HEK293 (cell line): Measurements from ENCODE around the gene SLC9A9.

Experiments used
- ZBTB1 ChIP-seq: fragments of 450-650 bp; formaldehyde crosslinking; IDR thresholded peaks from 2 replicates; pipeline ENCODE4 v1.5.1; 2016; ENCODE audit warnings: missing biosample characterization, missing genetic modification characterization
- ZNF132 ChIP-seq: fragments of 450-650 bp; formaldehyde crosslinking; IDR thresholded peaks from 2 replicates; pipeline ENCODE4 v1.5.1; 2017; ENCODE audit warnings: missing biosample characterization, missing genetic modification characterization, borderline replicate concordance
- ZNF76 ChIP-seq: fragments of 450-650 bp; formaldehyde crosslinking; IDR thresholded peaks from 2 replicates; pipeline ENCODE4; 2016; ENCODE audit warnings: low read depth, missing biosample characterization, missing genetic modification characterization, borderline replicate concordance
- ZSCAN16 ChIP-seq: fragments of 450-650 bp; formaldehyde crosslinking; IDR thresholded peaks from 2 replicates; pipeline ENCODE4 v1.5.1; 2016; ENCODE audit warnings: missing biosample characterization, missing genetic modification characterization
- TF ChIP-seq, protein P1 (sequence below): fragments of 450-650 bp; formaldehyde crosslinking; IDR thresholded peaks from 2 replicates; pipeline ENCODE4 v1.5.1; 2016; ENCODE audit warnings: missing biosample characterization, missing genetic modification characterization

DNA sequence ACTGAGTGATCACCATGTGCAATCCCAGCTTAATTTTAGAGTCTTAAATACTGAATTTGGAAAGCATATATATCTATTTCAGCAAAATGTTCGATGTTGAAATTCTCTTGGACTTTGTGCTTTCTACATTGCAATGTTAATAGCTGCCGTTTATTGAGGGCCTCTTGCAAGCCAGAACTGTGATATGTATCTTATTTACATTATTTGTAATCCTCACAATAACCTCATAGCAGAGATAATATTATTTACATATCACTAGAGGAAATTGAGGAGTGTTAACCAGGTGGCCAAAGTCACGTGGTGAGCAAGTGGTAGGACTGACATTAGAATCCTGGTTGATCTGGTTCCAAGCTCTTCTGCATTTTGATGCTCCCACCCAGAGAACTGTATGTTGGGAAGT is 254.1 kb downstream of the SLC9A9 start:
- no peak for TF ChIP-seq ZSCAN16
- TF ChIP-seq ZBTB1 (tag by site-specific recombination): no peak
- TF ChIP-seq, protein P1, sequence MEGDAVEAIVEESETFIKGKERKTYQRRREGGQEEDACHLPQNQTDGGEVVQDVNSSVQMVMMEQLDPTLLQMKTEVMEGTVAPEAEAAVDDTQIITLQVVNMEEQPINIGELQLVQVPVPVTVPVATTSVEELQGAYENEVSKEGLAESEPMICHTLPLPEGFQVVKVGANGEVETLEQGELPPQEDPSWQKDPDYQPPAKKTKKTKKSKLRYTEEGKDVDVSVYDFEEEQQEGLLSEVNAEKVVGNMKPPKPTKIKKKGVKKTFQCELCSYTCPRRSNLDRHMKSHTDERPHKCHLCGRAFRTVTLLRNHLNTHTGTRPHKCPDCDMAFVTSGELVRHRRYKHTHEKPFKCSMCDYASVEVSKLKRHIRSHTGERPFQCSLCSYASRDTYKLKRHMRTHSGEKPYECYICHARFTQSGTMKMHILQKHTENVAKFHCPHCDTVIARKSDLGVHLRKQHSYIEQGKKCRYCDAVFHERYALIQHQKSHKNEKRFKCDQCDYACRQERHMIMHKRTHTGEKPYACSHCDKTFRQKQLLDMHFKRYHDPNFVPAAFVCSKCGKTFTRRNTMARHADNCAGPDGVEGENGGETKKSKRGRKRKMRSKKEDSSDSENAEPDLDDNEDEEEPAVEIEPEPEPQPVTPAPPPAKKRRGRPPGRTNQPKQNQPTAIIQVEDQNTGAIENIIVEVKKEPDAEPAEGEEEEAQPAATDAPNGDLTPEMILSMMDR (tag by site-specific recombination): no peak
- TF ChIP-seq ZNF76 (tag by site-specific recombination): no peak
- no peak for TF ChIP-seq ZNF132 (tag by site-specific recombination)
